NCI-H187 treated with DMSO at 0.1 percent for 48 hours (cell line): ENCODE data around the gene ALDH1A1.
"Not testable (repeated sequence)": the region's sequence is repeated elsewhere in the genome, so short reads cannot be mapped to it uniquely, and the experiment has no call there.

Source experiments
- DNase-seq: peaks from one replicate; lab custom pipeline; 2025; lab: John Stamatoyannopoulos, UW

ALDH1A1 gene

GRCh38 chr9:72943844-72944462 lies 8.9 kb downstream of the ALDH1A1 start:
- DNase-seq: no peak

- no peak for DNase-seq
Observed at GRCh38 chr9:72942451-72942850, 10.4 kb downstream of the ALDH1A1 start.

GRCh38 chr9:72939581-72939980 lies 13.3 kb downstream of the ALDH1A1 start:
- DNase-seq: not testable (repeated sequence)

GRCh38 chr9:72937545-72937944 lies 15.3 kb downstream of the ALDH1A1 start:
- DNase-seq: no peak

GRCh38 chr9:72936679-72937078 lies 16.2 kb downstream of the ALDH1A1 start:
- no peak for DNase-seq

GRCh38 chr9:72936266-72936665 lies 16.6 kb downstream of the ALDH1A1 start:
- DNase-seq: no peak

GRCh38 chr9:72935595-72935994 lies 17.3 kb downstream of the ALDH1A1 start:
- DNase-seq: no peak

- no peak for DNase-seq
Observed at GRCh38 chr9:72933730-72934665, 18.9 kb downstream of the ALDH1A1 start.

GRCh38 chr9:72932619-72933018 lies 20.2 kb downstream of the ALDH1A1 start:
- DNase-seq: no peak

GRCh38 chr9:72931897-72932296 lies 21.0 kb downstream of the ALDH1A1 start:
- DNase-seq: no peak

GRCh38 chr9:72931437-72931836 lies 21.4 kb downstream of the ALDH1A1 start:
- DNase-seq: no peak

- no peak for DNase-seq
Observed at GRCh38 chr9:72930828-72931227, 22.0 kb downstream of the ALDH1A1 start.

- no peak for DNase-seq
Observed at GRCh38 chr9:72929542-72929941, 23.3 kb downstream of the ALDH1A1 start.

- DNase-seq: no peak
Observed at GRCh38 chr9:72928042-72928507, 24.8 kb downstream of the ALDH1A1 start.

GRCh38 chr9:72926506-72926905 lies 26.3 kb downstream of the ALDH1A1 start:
- DNase-seq: no peak

- no peak for DNase-seq
Observed at GRCh38 chr9:72925891-72926290, 27.0 kb downstream of the ALDH1A1 start.

GRCh38 chr9:72925126-72925789 lies 27.6 kb downstream of the ALDH1A1 start:
- DNase-seq: no peak

- DNase-seq: no peak
Observed at GRCh38 chr9:72924154-72924790, 28.6 kb downstream of the ALDH1A1 start.

GRCh38 chr9:72923077-72923476 lies 29.8 kb downstream of the ALDH1A1 start:
- no peak for DNase-seq

GRCh38 chr9:72921888-72922654 lies 30.8 kb downstream of the ALDH1A1 start:
- no peak for DNase-seq

GRCh38 chr9:72919246-72919945 lies 33.5 kb downstream of the ALDH1A1 start:
- DNase-seq: no peak
